HEK293T (cell line): ENCODE measurements around the gene TMEM135.

Source experiments
- CTBP1 ChIP-seq: fragments of 450-650 bp; IDR thresholded peaks from 2 replicates; pipeline ENCODE4 v1.6.1; 2016; ENCODE audit warnings: borderline replicate concordance
- FOXA1 ChIP-seq: fragments of 450-650 bp; IDR thresholded peaks from 2 replicates; pipeline ENCODE4 v1.6.1; 2016; ENCODE audit warnings: mild to moderate bottlenecking
- FOXM1 ChIP-seq: fragments of 450-650 bp; IDR thresholded peaks from 2 replicates; pipeline ENCODE4 v1.6.1; 2017; ENCODE audit warnings: mild to moderate bottlenecking, borderline replicate concordance
- NFRKB ChIP-seq: fragments of 450-650 bp; IDR thresholded peaks from 2 replicates; pipeline ENCODE4 v1.6.1; 2016; ENCODE audit warnings: mild to moderate bottlenecking, moderate library complexity

DNA sequence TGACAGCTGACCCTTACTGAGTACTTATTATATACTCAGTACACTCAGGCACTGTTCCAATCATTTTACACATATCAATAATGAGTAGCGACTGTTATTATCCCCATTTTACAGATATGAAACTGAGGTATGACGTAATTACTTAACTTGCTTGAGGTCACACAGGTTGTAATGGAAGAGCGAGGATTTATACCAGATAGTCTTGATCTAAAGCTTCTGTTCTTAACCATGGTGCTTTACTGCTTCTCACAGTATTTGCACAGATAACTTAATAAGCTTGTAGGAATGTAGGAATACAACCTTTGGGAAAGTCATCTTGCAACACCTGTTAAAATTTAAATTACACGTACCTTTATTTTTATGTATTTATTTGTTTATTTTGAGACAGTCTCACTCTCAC is 31.7 kb upstream of the TMEM135 start:
- TF ChIP-seq FOXA1: no peak
- no peak for TF ChIP-seq NFRKB
- no peak for TF ChIP-seq FOXM1
- TF ChIP-seq CTBP1: no peak
